Ovary (tissue), 9 donors: Measurements from ENCODE around the gene BRMS1. TPM values are rescaled to one million over a fixed set of nuclear protein-coding genes. Genes with fewer than 3 reads are reported as not detected.
A peak's percentile ranks its signal among the peaks of the same experiment; 100 is the strongest.

Source experiments
- DNase-seq, 5 donors: peaks; one replicate each; pipeline ENCODE4 v3.0.0-alpha.2; 2019 to 2020
- H3K27ac ChIP-seq, 2 donors: fragments of 200-600 bp; one replicate each; pipeline versions ENCODE4 v1.5.1 to v1.8.0; 2019 to 2022
- H3K27me3 ChIP-seq: fragments of 200-600 bp; one replicate; pipeline ENCODE4 v1.8.0; 2022
- H3K36me3 ChIP-seq: fragments of 200-600 bp; sonication (generic); one replicate; pipeline ENCODE4 v1.5.1; 2019
- H3K4me1 ChIP-seq: one replicate; pipeline ENCODE4 v1.8.1; 2013; ENCODE audit warnings: mild to moderate bottlenecking, moderate library complexity; ENCODE audit not compliant: insufficient read depth
- H3K4me3 ChIP-seq: fragments of 200-600 bp; sonication (generic); one replicate; pipeline ENCODE4 v1.5.1; 2017
- H3K9me3 ChIP-seq, 2 donors: fragments of 200-600 bp in 1 of 2; sonication (generic) in 1 of 2; one replicate each; pipeline versions ENCODE4 v1.5.1 to v1.8.1; 2013 to 2019; ENCODE audit warnings: mild to moderate bottlenecking in 1 of 2, moderate library complexity in 1 of 2
- EP300 ChIP-seq: sonication (generic); formaldehyde crosslinking; IDR thresholded peaks from one replicate; pipeline ENCODE4 v1.6.1; 2017; ENCODE audit warnings: antibody characterized with exemption
- POLR2A ChIP-seq: fragments of 450-650 bp; IDR thresholded peaks from one replicate; pipeline ENCODE4 v1.6.1; 2017; ENCODE audit warnings: antibody characterized with exemption, mild to moderate bottlenecking, moderate library complexity
- WGBS, 3 donors: extraction: QIAGEN DNeasy Blood & Tissue Kit in 1 of 3; methylation state at CpG; one replicate each; pipeline versions ENCODE4 v1.1.5 to v1.1.7; 2013 to 2017; 5-methylcytosine and 5-hydroxymethylcytosine counted together
- intact Hi-C, 4 donors: fragments of 100-400 bp; cut with DNase I; formaldehyde crosslinking; loops; one replicate each; pipeline versions ENCODE4 v1.11.0 to v1.15.1; 2022 to 2023
- polyA plus RNA-seq, 2 donors: library from polyadenylated mRNA; stranded (reverse); fragments of 200-250 nt in 1 of 2; fragments of 350-450 nt in 1 of 2; fragmentation: Illumina TruSeq in 1 of 2; extraction: RNeasy Lipid Tissue Mini Kit (QIAGEN cat#74804) in 1 of 2; gene quantifications; one replicate each; pipeline ENCODE4 v1.2.3, GENCODE V29; 2013 to 2014
- total RNA-seq, 7 donors: library from RNA; depleted of rRNA in 2 of 7; stranded (reverse); fragments of >200 nt in 2 of 7; fragmentation: NEBNext Ultra II Directional in 3 of 7; extraction: Animal tissue kit (Norgen Biotek cat#: 25700) in 3 of 7; gene quantifications; one replicate each; pipeline versions ENCODE4 v1.1.0 to v1.2.4, GENCODE V29; 2016 to 2023
- TF ChIP-seq, protein P1 (sequence below), 3 donors: fragments of 450-650 bp in 2 of 3; fragments of 200-600 bp in 1 of 3; IDR thresholded peaks; one replicate each; pipeline versions ENCODE4 v1.5.1 to v1.8.0; 2016 to 2022; ENCODE audit warnings: antibody characterized with exemption in 3 of 3, mild to moderate bottlenecking in 1 of 3
- donor health status: DM: no; HTN: no; CAD: no; lungs with moderate emphysema.
- donor health status: DM: no; HTN: no; CAD: no.
- donor health status: Bipolar disorder and iron deficiency.
- donor health status: DM: yes; HTN: yes; CAD: no.
- donor health status: DM: no; HTN: no; CAD: no.
- donor health status: DM: yes; HTN: yes; CAD: no.

The BRMS1 gene
- total and polyA plus RNA-seq, 9 donors, result 17.5 to 32.2 (median 23.4) TPM

DNA sequence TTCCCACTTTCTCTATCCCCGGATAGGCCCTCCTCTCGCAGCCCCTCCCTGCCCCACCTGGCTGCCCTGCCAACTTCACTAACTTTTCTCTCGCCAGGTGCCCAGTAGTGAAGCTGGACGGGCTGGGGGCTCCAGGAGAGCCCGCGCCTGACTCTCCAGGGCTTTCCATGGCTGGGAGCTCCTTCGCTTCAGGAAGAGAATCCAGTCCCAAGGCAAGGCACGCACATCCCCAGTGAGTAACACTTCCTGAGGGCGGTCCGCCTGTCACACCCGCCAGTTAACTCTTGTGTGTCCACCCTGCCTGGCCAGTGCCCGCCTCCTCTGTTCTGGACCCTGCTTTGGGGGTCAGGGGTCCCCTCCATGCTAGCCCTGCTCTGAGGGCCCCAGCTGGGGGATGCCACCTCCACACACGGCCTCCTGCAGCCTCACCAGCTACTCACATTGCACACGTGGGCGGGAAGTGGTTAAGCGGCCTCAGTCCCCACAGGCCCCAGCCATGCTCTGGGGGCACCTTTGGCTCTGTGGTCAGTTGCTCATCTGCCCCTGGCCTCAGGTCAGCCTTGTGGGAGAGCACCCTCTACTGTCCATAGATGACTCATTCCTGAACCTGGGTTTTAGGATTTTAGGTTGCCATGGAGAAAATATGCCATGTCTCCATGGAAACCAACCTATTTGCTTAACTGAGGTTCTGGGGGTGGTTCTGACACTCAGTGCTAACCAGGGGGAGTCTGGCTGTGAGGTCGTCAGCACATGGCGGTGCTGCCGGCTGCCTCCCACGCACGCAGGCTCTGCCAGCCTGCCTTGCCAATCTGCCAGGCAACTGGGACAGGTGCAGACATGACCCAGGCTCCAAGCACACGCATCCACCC is 8.4 kb downstream of the BRMS1 start, which contains the start of gene RIN1:
RIN1 (minus strand) TSS at position 201 of the 869 bp plus-strand sequence; CDS start at position 169, 32 bp downstream.
- Histone ChIP-seq H3K4me3 (peak within 1 kb of the TSS; percentile 44), H3K9me3 (no peaks in the 10 kb centered on the region), H3K27ac (peak within 1 kb of the TSS; percentile 5 to 40), H3K27me3 (no peaks in the 10 kb centered on the region), H3K4me1 (peaks cover 13% of the 10 kb centered on the region), H3K36me3 (no peaks in the 10 kb centered on the region)
- TF ChIP-seq, protein P1, sequence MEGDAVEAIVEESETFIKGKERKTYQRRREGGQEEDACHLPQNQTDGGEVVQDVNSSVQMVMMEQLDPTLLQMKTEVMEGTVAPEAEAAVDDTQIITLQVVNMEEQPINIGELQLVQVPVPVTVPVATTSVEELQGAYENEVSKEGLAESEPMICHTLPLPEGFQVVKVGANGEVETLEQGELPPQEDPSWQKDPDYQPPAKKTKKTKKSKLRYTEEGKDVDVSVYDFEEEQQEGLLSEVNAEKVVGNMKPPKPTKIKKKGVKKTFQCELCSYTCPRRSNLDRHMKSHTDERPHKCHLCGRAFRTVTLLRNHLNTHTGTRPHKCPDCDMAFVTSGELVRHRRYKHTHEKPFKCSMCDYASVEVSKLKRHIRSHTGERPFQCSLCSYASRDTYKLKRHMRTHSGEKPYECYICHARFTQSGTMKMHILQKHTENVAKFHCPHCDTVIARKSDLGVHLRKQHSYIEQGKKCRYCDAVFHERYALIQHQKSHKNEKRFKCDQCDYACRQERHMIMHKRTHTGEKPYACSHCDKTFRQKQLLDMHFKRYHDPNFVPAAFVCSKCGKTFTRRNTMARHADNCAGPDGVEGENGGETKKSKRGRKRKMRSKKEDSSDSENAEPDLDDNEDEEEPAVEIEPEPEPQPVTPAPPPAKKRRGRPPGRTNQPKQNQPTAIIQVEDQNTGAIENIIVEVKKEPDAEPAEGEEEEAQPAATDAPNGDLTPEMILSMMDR (IDR thresholded peaks at IDR 0.05), result peak in 2 of 3 donors; percentile 38 to 44
- TF ChIP-seq EP300, result no peak
- intact Hi-C loops, result loop anchor here in 1 of 4 donors (10.0 kb wide), 1 partner anchor 52 kb away; the partner anchor contains the start of gene YIF1A
- DNase-seq, result peak; percentile 57 to 73 (median 61)
- 3 to 7% (median 5%) methylated on average over 20 to 22 of the region's 22 CpGs for WGBS, 3 donors

DNA sequence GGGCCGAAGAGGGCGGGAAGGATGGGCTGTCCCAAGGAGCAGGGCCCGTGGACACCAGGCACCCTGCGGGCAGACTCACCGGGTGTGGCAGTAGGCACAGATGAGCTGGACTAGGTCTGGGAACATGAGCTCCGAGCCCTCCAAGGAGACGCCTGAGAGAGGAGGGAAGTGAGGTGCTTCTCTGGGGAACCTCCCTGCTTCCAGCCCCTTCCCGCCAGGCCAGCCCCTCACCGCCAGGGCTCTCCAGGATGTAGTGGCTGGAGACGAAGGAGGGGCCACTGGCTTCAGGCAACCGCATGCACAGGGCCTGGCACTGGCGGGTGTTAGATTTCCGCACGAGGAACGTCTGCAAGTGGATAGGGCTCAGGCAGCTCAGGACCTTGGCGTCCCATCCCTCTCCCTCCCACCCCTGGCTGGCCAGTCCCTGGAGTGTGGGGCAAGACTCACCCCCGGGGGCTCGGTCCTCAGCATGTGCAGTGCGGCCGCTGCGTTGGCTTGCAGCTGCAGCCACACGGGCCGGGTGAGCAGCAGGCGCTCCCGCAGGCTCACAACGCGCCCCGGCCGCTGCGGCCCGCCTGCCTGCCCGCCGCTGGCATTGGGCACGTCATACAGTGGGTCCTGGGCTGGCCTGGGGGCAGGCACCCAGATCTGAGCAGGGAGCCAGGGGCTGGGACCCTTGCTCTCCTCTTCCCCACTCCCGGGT is 9.2 kb downstream of the BRMS1 start:
- DNase-seq, result peak in 2 of 5 donors; percentile 32 to 47

DNA sequence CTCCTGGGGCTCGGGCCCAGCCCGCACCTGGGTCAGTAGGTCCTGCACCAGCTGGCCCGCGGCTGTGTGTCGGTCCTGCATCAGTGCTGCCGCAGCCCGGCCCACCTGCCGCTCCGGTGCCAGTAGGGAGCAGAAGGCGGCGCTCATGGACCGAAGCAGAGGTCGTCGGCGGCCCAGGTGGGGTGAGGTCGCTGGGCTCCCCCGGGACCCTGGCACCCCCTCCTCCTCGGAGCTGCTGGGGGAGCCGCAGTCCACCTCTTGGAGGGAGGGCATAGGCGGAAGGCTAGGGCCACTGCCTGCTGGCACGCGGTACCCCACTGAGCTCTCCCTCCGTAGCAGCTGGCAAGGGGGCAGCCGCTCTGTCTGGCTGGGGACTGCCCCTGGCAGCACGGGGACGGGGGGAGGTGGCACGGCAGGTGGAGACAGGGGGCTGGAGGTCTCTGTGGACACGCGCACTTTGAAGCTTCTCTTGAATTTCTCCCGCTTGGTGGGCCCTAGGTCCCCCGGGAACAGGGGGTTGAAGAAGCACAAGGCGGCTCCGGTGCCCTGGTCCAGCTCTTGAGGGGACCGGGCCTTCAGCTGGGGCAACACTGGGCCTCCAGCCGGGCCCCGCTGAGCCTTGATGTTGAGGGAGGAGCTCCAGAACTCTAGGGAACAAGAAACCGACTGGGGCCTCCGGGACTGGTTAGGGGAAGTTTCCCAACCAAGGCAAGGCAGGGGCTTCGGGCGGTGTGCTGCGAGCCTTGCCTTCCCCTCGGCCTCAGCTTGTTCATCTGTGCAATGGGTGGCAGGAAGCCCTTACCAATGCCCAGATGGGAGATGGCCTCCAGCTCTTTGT is 10.1 kb downstream of the BRMS1 start:
- Histone ChIP-seq H3K9me3 (no peaks in the 10 kb centered on the region), H3K4me3 (no peak overlapping the region), H3K27ac (no peak overlapping the region), H3K36me3 (no peaks in the 10 kb centered on the region), H3K27me3 (no peaks in the 10 kb centered on the region), H3K4me1 (peaks cover 13% of the 10 kb centered on the region)
- intact Hi-C loops, result loop anchor here in 1 of 4 donors (10.0 kb wide), 1 partner anchor 50 kb away; the partner anchor contains the start of gene YIF1A
- 77 to 80% (median 78%) methylated on average over 41 to 42 of the region's 42 CpGs for WGBS, 3 donors
- peak in 2 of 5 donors; percentile 31 to 41 for DNase-seq
- TF ChIP-seq, protein P1 (IDR thresholded peaks at IDR 0.05), result no peak
- TF ChIP-seq POLR2A (no peak), EP300 (no peak)

More for the DNA sequence above, 9.2 kb downstream of the BRMS1 start:
- 5 to 10% (median 7%) methylated on average over 28 to 35 of the region's 35 CpGs for WGBS, 3 donors
- peak overlapping the region; percentile 44 for H3K4me3 ChIP-seq
- no peaks in the 10 kb centered on the region for H3K27me3 ChIP-seq
- TF ChIP-seq POLR2A, result no peak
- H3K36me3 ChIP-seq, result no peaks in the 10 kb centered on the region
- peaks cover 13% of the 10 kb centered on the region for H3K4me1 ChIP-seq
- no peaks in the 10 kb centered on the region for H3K9me3 ChIP-seq
- H3K27ac ChIP-seq, result peak overlapping the region in 1 of 2 donors; percentile 5
- intact Hi-C loops, result loop anchor here in 1 of 4 donors (10.0 kb wide), 1 partner anchor 51 kb away; the partner anchor contains the start of gene YIF1A

GRCh38 chr11:66333896-66334604 is 10.9 kb downstream of the BRMS1 start:
- DNase-seq, result peak in 2 of 5 donors; percentile 28 to 34
- Histone ChIP-seq H3K36me3 (no peaks in the 10 kb centered on the region), H3K4me1 (peaks cover 13% of the 10 kb centered on the region), H3K27me3 (no peaks in the 10 kb centered on the region), H3K27ac (no peak overlapping the region), H3K4me3 (no peak overlapping the region), H3K9me3 (no peaks in the 10 kb centered on the region)
- intact Hi-C loops, result loop anchor here in 1 of 4 donors (10.0 kb wide), 1 partner anchor 49 kb away; the partner anchor contains the start of gene YIF1A
- WGBS, 3 donors, result 82 to 88% (median 87%) methylated on average over 29 of the region's 29 CpGs
- TF ChIP-seq, protein P1 (IDR thresholded peaks at IDR 0.05), result no peak
- TF ChIP-seq EP300 (no peak), POLR2A (no peak)
